ENCODE measurements around the gene FRMD4B. TPM values are rescaled to one million over a fixed set of nuclear protein-coding genes. Genes with fewer than 3 reads are reported as not detected.
A peak's percentile ranks its signal among the peaks of the same experiment; 100 is the strongest.

The FRMD4B gene
- total RNA-seq, 1 donor from 2014 or later = 31.3 TPM

DNA sequence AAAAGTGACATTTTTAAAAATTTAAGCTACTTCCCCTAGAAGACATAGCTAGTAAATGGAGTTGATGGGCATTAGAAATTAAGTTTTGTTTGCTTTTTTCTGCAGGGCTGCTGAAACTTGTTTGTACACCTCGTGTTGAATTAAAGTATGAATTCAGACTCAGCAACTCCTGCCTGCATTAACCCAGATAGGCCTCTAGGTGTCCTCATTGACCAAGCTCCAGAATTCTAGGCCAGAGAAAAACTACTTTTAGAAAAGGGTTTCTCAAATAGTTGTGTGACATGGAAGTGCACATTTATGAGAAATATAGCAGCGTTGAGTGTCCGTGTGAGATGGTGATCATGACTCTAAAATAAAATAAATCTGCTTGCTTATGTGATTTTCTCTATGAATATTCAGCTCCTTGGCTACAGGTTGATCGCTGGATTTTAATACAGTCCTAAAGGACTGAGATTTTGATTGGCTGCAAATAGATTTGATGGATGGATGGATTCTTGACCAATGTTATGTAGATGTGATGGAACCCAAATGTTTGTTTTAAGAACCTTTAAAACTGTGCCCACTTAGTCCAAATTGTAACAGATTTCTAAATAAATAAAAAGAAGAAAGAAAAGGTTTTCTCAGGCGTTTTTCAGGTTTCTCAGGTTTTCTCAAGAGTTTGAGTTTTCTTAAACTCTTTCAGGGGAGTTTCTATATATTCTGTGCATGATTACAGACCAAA lies 224.1 kb downstream of the FRMD4B start:
- DNase-seq (ENCODE audit: low read depth) (peak; percentile 53), FAIRE-seq (no peak)
- TF ChIP-seq CTCF (IDR thresholded peaks at IDR 0.05; ENCODE audit: insufficient read depth, low read length, severe bottlenecking) = peak; percentile 73
- H3K4me3 ChIP-seq (ENCODE audit: low read depth, low read length) = no peak overlapping the region
- H3K36me3 ChIP-seq (ENCODE audit: control insufficient read depth, insufficient read depth, low read length) = no peaks in the 10 kb centered on the region
- no peaks in the 10 kb centered on the region for H3K27me3 ChIP-seq (ENCODE audit: control insufficient read depth, insufficient read depth, low read length)

DNA sequence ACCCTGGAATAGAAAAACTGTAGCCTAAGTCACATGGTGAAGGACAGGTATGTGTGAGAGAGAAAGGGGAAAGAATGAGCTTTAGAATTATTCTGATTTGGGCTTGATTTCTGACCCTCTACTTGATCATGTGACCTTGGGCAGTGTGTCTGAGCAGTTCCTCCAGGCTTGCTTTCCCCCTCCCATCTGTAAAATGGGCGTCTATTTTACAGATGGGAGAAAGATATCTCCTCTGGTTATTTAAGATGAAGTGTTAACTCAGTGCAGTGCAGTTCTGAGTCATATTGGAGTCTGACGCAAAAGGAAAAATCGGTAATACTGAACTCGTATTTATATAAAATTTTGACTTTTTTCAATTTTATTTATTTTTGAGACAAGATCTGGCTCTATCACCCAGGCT lies 225.4 kb downstream of the FRMD4B start:
- H3K36me3 ChIP-seq (ENCODE audit: control insufficient read depth, insufficient read depth, low read length) = no peaks in the 10 kb centered on the region
- H3K27me3 ChIP-seq (ENCODE audit: control insufficient read depth, insufficient read depth, low read length) = no peaks in the 10 kb centered on the region
- DNase-seq (ENCODE audit: low read depth) (no peak), FAIRE-seq (no peak)
- no peak for TF ChIP-seq CTCF (IDR thresholded peaks at IDR 0.05; ENCODE audit: insufficient read depth, low read length, severe bottlenecking)
- no peak overlapping the region for H3K4me3 ChIP-seq (ENCODE audit: low read depth, low read length)

DNA sequence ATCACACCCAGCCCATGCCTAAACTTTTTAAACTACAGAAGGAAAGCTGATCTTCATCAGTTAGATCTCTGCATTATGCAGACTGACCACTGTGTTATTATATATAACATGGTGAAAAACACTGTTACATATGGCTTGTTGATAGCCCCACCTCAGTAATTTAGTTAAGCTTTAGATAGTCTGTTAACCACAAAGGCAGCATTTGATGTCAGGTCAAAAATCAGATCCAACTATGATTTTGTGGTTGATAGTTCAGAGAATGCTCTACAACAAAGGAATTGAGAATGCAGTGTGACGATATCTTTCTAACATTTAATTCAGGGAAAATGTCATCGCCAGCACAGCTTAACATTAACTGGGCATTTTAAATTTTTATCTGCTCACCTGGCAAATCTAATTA lies 225.8 kb downstream of the FRMD4B start:
- no peak for FAIRE-seq
- H3K27me3 ChIP-seq (ENCODE audit: control insufficient read depth, insufficient read depth, low read length) = no peaks in the 10 kb centered on the region
- TF ChIP-seq CTCF (IDR thresholded peaks at IDR 0.05; ENCODE audit: insufficient read depth, low read length, severe bottlenecking) = no peak

DNA sequence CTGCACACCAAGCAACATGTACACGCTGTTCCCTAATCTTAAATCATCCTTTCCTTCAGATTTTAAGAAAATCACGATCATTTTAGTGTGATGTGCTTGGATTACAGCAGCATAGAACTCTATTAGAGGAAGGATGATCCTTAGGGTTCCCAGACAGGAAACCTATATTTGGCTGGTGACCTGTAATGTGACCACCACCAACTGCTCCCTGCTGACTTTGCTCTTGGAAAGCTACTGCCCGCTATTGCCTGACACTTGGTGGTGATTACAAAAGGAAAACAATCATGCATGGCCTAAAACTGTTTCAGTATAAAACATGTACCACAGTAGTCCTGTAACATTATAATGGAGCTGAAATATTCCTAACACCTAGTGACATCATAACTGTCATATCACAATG lies 236.3 kb downstream of the FRMD4B start:
- Histone ChIP-seq H3K27me3 (ENCODE audit: control insufficient read depth, insufficient read depth, low read length) (no peaks in the 10 kb centered on the region), H3K4me3 (ENCODE audit: low read depth, low read length) (no peak overlapping the region), H3K36me3 (ENCODE audit: control insufficient read depth, insufficient read depth, low read length) (no peaks in the 10 kb centered on the region)
- no peak for FAIRE-seq
- no peak for TF ChIP-seq CTCF (IDR thresholded peaks at IDR 0.05; ENCODE audit: insufficient read depth, low read length, severe bottlenecking)
- DNase-seq (ENCODE audit: low read depth) = no peak

More for the DNA sequence above, 225.8 kb downstream of the FRMD4B start:
- H3K4me3 ChIP-seq (ENCODE audit: low read depth, low read length) = no peak overlapping the region
- DNase-seq (ENCODE audit: low read depth) = no peak
- H3K36me3 ChIP-seq (ENCODE audit: control insufficient read depth, insufficient read depth, low read length) = no peaks in the 10 kb centered on the region

GRCh38 chr3:69145688-69146087 lies 240.2 kb downstream of the FRMD4B start:
- no peaks in the 10 kb centered on the region for H3K36me3 ChIP-seq (ENCODE audit: control insufficient read depth, insufficient read depth, low read length)
- FAIRE-seq = no peak
- no peak for TF ChIP-seq CTCF (IDR thresholded peaks at IDR 0.05; ENCODE audit: insufficient read depth, low read length, severe bottlenecking)
- no peak overlapping the region for H3K4me3 ChIP-seq (ENCODE audit: low read depth, low read length)
- no peak for DNase-seq (ENCODE audit: low read depth)
- no peaks in the 10 kb centered on the region for H3K27me3 ChIP-seq (ENCODE audit: control insufficient read depth, insufficient read depth, low read length)

Measured in bronchial epithelial cell (primary cell).